HepG2 (cell line): ENCODE measurements around the gene KLHL30. TPM values are rescaled to one million over a fixed set of nuclear protein-coding genes. Genes with fewer than 3 reads are reported as not detected.

Experiments used
- BHLHE40 ChIP-seq: IDR thresholded peaks from 2 replicates; pipeline ENCODE4 v1.6.1; 2011; ENCODE audit warnings: low read length, improper control_type of control experiment
- CBX2 ChIP-seq, 2 experiments: fragments of 200-600 bp in 1 of 2; sonication (generic); formaldehyde crosslinking in 1 of 2; IDR thresholded peaks; 2 replicates each; pipeline versions ENCODE4 v1.7.0 to v1.8.1; 2018 to 2022; ENCODE audit warnings: low read depth in 2 of 2, low read length in 1 of 2, mild to moderate bottlenecking in 1 of 2, missing genetic modification reagents in 1 of 2
- CTCF ChIP-seq: sonication (generic); formaldehyde crosslinking; IDR thresholded peaks from 2 replicates; pipeline ENCODE4 v1.5.0; 2020; ENCODE audit warnings: mild to moderate bottlenecking, missing genetic modification reagents, moderate library complexity
- HOXA5 ChIP-seq: sonication (generic); formaldehyde crosslinking; IDR thresholded peaks from 2 replicates; pipeline ENCODE4 v1.4.0; 2020; ENCODE audit warnings: missing genetic modification reagents
- MTA1 ChIP-seq: sonication (generic); formaldehyde crosslinking; IDR thresholded peaks from 2 replicates; pipeline ENCODE4 v1.4.0; 2020; ENCODE audit warnings: missing genetic modification reagents, mild to moderate bottlenecking, borderline replicate concordance
- SOX13 ChIP-seq, 3 experiments: fragments of 450-650 bp in 1 of 3; sonication (generic) in 1 of 3; formaldehyde crosslinking in 1 of 3; IDR thresholded peaks in 2 of 3; conservative IDR thresholded peaks in 1 of 3; 2 replicates each; pipeline versions ENCODE4 v1.5.0 to v1.6.1; 2016 to 2020; ENCODE audit warnings: antibody characterized with exemption in 1 of 3, mild to moderate bottlenecking in 1 of 3, missing compliant biosample characterization in 1 of 3, missing genetic modification reagents in 1 of 3, moderate library complexity in 1 of 3
- USF2 ChIP-seq, 2 experiments: sonication (generic) in 1 of 2; formaldehyde crosslinking in 1 of 2; IDR thresholded peaks; 2 replicates each; pipeline versions ENCODE4 v1.5.1 to v1.6.1; 2011 to 2020; ENCODE audit warnings: borderline replicate concordance in 1 of 2, low read depth in 1 of 2, low read length in 1 of 2, mild to moderate bottlenecking in 1 of 2, missing genetic modification reagents in 1 of 2, moderate library complexity in 1 of 2
- ZEB1 ChIP-seq: IDR thresholded peaks from 2 replicates; pipeline ENCODE4 v1.6.1; 2012; ENCODE audit warnings: mild to moderate bottlenecking, low read depth, inconsistent platforms; ENCODE audit not compliant: insufficient replicate concordance
- ZNF274 ChIP-seq: sonication (generic); formaldehyde crosslinking; IDR thresholded peaks from 2 replicates; pipeline ENCODE4 v1.5.1; 2020; ENCODE audit warnings: mild to moderate bottlenecking, missing genetic modification reagents
- ZNF292 ChIP-seq: sonication (generic); formaldehyde crosslinking; IDR thresholded peaks from 2 replicates; pipeline ENCODE4 v1.8.1; 2022; ENCODE audit warnings: mild to moderate bottlenecking, low read depth, missing genetic modification reagents, borderline replicate concordance
- ZNF468 ChIP-seq: sonication (generic); formaldehyde crosslinking; IDR thresholded peaks from 2 replicates; pipeline ENCODE4 v1.8.0; 2022; ENCODE audit warnings: mild to moderate bottlenecking, moderate library complexity, missing genetic modification reagents
- ZNF777 ChIP-seq: sonication (generic); formaldehyde crosslinking; IDR thresholded peaks from 2 replicates; pipeline ENCODE4 v1.4.0; 2020; ENCODE audit warnings: missing genetic modification reagents
- polyA plus RNA-seq, 8 experiments: library from polyadenylated mRNA; depleted of rRNA in 3 of 8; stranded (reverse) in 7 of 8; unstranded in 1 of 8; fragments of >200 nt; fragmentation: Illumina TruSeq in 4 of 8; extraction: Trizol in 4 of 8; gene quantifications; 2 replicates each; pipeline versions ENCODE4 v1.2.1 to v1.2.3, GENCODE V29; 2011 to 2016; ENCODE audit warnings: low read depth in 4 of 8, missing spikeins in 1 of 8, mixed read lengths in 1 of 8; ENCODE audit not compliant: insufficient read depth in 1 of 8
- total RNA-seq, 5 experiments: library from RNA; depleted of rRNA; stranded (reverse); fragments of >200 nt; fragmentation: Illumina TruSeq; extraction: Trizol; gene quantifications; 2 replicates each; pipeline ENCODE4 v1.2.3, GENCODE V29; 2016; ENCODE audit warnings: low read depth in 1 of 5
- TF ChIP-seq, protein P1 (sequence below): sonication (generic); formaldehyde crosslinking; IDR thresholded peaks from 2 replicates; pipeline ENCODE4 v1.4.0; 2020; ENCODE audit warnings: missing genetic modification reagents, borderline replicate concordance
- TF ChIP-seq, protein P2 (sequence below), 2 experiments: sonication (generic) in 1 of 2; formaldehyde crosslinking in 1 of 2; IDR thresholded peaks; 2 replicates each; pipeline versions ENCODE4 v1.4.0 to v1.6.1; 2018 to 2020; ENCODE audit warnings: missing genetic modification reagents in 2 of 2, borderline replicate concordance in 1 of 2, low read depth in 1 of 2, mild to moderate bottlenecking in 1 of 2, missing biosample characterization in 1 of 2
- TF ChIP-seq, protein P3 (sequence below): fragments of 450-650 bp; IDR thresholded peaks from 2 replicates; pipeline ENCODE4 v1.6.1; 2016

Gene KLHL30
- total and polyA plus RNA-seq, 2 of the 13 experiments (the other 11 are each of a cell fraction or from before 2014, with no cell fraction given) = 0.05 TPM; not detected in 1

DNA sequence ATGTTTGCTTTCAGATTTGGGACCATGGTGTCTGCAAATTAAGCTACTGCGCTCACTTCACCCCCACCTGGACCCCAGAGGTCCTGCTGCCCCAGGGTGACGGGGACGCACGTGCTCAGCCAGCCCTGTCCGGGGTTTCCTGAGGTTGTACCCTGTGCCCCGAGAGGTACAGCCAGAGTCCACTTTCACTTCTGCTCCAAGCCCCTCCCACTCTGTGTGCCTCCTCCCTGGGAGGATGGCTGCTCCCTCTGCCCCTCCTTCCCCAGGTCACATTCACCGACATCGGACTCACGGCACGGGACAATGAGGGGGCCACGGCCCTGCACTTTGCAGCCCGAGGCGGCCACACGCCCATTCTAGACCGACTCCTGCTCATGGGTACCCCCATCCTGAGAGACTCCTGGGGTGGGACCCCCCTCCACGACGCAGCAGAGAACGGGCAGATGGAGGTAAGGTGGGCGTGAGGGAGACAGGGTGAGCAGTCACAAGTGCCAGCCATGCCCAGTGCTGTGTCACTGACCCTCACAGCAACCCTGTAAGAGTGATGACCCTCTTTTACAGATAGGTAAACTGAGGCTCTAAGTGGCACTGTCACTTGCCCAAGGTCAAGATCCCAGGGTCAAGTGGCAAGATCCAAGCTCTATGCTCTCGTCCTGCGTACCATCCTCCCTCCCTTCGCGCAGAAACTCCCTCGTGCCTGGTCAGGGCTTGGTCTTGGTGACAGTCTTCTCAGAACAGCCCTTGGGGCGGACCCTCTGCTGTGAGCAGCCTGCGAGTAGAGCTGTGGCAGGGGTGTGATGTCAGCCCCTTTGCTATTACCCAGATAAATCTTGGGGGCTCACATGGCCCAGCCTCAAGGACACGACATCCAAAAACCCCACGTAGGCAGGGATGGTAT, 30.7 kb upstream of the KLHL30 start (continued):
- TF ChIP-seq, protein P1, sequence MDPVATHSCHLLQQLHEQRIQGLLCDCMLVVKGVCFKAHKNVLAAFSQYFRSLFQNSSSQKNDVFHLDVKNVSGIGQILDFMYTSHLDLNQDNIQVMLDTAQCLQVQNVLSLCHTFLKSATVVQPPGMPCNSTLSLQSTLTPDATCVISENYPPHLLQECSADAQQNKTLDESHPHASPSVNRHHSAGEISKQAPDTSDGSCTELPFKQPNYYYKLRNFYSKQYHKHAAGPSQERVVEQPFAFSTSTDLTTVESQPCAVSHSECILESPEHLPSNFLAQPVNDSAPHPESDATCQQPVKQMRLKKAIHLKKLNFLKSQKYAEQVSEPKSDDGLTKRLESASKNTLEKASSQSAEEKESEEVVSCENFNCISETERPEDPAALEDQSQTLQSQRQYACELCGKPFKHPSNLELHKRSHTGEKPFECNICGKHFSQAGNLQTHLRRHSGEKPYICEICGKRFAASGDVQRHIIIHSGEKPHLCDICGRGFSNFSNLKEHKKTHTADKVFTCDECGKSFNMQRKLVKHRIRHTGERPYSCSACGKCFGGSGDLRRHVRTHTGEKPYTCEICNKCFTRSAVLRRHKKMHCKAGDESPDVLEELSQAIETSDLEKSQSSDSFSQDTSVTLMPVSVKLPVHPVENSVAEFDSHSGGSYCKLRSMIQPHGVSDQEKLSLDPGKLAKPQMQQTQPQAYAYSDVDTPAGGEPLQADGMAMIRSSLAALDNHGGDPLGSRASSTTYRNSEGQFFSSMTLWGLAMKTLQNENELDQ (CRISPR knock-in tag) = no peak
- TF ChIP-seq, protein P2, sequence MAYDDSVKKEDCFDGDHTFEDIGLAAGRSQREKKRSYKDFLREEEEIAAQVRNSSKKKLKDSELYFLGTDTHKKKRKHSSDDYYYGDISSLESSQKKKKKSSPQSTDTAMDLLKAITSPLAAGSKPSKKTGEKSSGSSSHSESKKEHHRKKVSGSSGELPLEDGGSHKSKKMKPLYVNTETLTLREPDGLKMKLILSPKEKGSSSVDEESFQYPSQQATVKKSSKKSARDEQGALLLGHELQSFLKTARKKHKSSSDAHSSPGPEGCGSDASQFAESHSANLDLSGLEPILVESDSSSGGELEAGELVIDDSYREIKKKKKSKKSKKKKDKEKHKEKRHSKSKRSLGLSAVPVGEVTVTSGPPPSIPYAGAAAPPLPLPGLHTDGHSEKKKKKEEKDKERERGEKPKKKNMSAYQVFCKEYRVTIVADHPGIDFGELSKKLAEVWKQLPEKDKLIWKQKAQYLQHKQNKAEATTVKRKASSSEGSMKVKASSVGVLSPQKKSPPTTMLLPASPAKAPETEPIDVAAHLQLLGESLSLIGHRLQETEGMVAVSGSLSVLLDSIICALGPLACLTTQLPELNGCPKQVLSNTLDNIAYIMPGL (CRISPR knock-in tag; IDR thresholded peaks at IDR 0.05; ENCODE audit: borderline replicate concordance in 1 of 2, low read depth in 1 of 2) = no peak; a peak in 1 of 4 replicates
- TF ChIP-seq CTCF (CRISPR knock-in tag) = no peak
- TF ChIP-seq ZEB1 = no peak
- TF ChIP-seq HOXA5 (CRISPR knock-in tag) = peak; percentile 75
- peak; percentile 63; the same call in 1 of the 2 replicates for TF ChIP-seq ZNF777 (CRISPR knock-in tag)
- TF ChIP-seq SOX13 (IDR thresholded peaks at IDR 0.05) = no peak
- TF ChIP-seq SOX13 (CRISPR knock-in tag; conservative IDR thresholded peaks at IDR 0.05 in 1 of 2, IDR thresholded peaks at IDR 0.05 in 1 of 2) = 0 out of 4 replicates have a peak, but pooled peaks of 1 of the 2 experiments have one; percentile 11
- TF ChIP-seq BHLHE40 = peak; percentile 90
- TF ChIP-seq ZNF292 (CRISPR knock-in tag) = no peak
- no peak for TF ChIP-seq USF2 (IDR thresholded peaks at IDR 0.05; ENCODE audit: low read depth, low read length)
- TF ChIP-seq USF2 (CRISPR knock-in tag; IDR thresholded peaks at IDR 0.05; ENCODE audit: borderline replicate concordance) = no peak
- TF ChIP-seq ZNF468 (CRISPR knock-in tag) = no peak
- 0 out of 2 replicates have a peak, but pooled peaks have one; percentile 58 for TF ChIP-seq MTA1 (CRISPR knock-in tag)
- TF ChIP-seq ZNF274 (CRISPR knock-in tag) = 0 out of 2 replicates have a peak, but pooled peaks have one; percentile 42
- TF ChIP-seq, protein P3, sequence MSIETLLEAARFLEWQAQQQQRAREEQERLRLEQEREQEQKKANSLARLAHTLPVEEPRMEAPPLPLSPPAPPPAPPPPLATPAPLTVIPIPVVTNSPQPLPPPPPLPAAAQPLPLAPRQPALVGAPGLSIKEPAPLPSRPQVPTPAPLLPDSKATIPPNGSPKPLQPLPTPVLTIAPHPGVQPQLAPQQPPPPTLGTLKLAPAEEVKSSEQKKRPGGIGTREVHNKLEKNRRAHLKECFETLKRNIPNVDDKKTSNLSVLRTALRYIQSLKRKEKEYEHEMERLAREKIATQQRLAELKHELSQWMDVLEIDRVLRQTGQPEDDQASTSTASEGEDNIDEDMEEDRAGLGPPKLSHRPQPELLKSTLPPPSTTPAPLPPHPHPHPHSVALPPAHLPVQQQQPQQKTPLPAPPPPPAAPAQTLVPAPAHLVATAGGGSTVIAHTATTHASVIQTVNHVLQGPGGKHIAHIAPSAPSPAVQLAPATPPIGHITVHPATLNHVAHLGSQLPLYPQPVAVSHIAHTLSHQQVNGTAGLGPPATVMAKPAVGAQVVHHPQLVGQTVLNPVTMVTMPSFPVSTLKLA = peak; percentile 79
- no peak for TF ChIP-seq CBX2 (IDR thresholded peaks at IDR 0.05; ENCODE audit: low read depth, low read length)
- no peak for TF ChIP-seq CBX2 (CRISPR knock-in tag; IDR thresholded peaks at IDR 0.05; ENCODE audit: low read depth)
